ENCODE measurements around the gene MTMR12. TPM values are rescaled to one million over a fixed set of nuclear protein-coding genes. Genes with fewer than 3 reads are reported as not detected.

MTMR12 gene
- total and polyA plus RNA-seq, 2 donors (not counting 1 experiment from before 2014, with no cell fraction given): 18.5 to 18.6 TPM

DNA sequence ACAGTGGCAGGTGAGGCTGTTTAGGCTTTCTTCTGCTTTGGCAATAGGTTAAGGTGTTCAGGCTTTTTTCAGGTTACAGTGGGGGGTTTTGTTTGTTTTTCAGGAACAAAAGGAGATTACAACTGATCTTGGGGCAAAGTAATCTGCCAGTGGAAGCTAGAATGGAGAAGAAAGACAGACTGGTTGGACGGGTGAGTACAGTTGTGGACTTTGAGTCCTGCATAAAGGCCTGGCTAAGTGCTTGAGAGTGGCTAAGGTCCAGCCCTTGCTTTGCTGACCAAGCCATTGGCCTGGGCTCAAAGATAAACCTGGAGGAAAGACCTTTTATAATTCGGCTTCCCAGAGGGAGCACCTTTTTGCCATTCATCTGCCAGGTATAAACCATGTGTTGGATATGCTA is 63.1 kb downstream of the MTMR12 start:
- Histone ChIP-seq H3K4me2 (ENCODE audit: extremely low read depth, insufficient read depth, low read length) (no peak overlapping the region), H3K27ac (ENCODE audit: insufficient read depth, low read length) (no peak overlapping the region), H2AFZ (ENCODE audit: low read length) (no peak overlapping the region), H3K4me3 (replicated peaks in 1 of 4; ENCODE audit: control extremely low read depth in 1 of 4, insufficient read depth in 1 of 4, low read depth in 3 of 4, low read length in 4 of 4) (no peak overlapping the region), H3K9me3 (ENCODE audit: control insufficient read depth, insufficient read depth, low read depth, low read length) (no peaks in the 10 kb centered on the region), H3K79me2 (ENCODE audit: control insufficient read depth, insufficient read depth, low read length) (no peaks in the 10 kb centered on the region), H4K20me1 (ENCODE audit: control insufficient read depth, extremely low read depth, insufficient read depth, low read length) (no peaks in the 10 kb centered on the region), H3K27me3 (ENCODE audit: control insufficient read depth, insufficient read depth, low read length) (no peaks in the 10 kb centered on the region), H3K9ac (ENCODE audit: insufficient read depth, low read length) (no peak overlapping the region), H3K4me1 (ENCODE audit: control insufficient read depth, extremely low read depth, insufficient read depth, low read length) (no peaks in the 10 kb centered on the region), H3K36me3 (ENCODE audit: control insufficient read depth, insufficient read depth, low read length) (peaks cover 1% of the 10 kb centered on the region)
- DNase-seq (ENCODE audit: low read depth in 2 of 2): no peak
- TF ChIP-seq, protein P1, sequence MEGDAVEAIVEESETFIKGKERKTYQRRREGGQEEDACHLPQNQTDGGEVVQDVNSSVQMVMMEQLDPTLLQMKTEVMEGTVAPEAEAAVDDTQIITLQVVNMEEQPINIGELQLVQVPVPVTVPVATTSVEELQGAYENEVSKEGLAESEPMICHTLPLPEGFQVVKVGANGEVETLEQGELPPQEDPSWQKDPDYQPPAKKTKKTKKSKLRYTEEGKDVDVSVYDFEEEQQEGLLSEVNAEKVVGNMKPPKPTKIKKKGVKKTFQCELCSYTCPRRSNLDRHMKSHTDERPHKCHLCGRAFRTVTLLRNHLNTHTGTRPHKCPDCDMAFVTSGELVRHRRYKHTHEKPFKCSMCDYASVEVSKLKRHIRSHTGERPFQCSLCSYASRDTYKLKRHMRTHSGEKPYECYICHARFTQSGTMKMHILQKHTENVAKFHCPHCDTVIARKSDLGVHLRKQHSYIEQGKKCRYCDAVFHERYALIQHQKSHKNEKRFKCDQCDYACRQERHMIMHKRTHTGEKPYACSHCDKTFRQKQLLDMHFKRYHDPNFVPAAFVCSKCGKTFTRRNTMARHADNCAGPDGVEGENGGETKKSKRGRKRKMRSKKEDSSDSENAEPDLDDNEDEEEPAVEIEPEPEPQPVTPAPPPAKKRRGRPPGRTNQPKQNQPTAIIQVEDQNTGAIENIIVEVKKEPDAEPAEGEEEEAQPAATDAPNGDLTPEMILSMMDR (conservative IDR thresholded peaks at IDR 0.05 in 1 of 2, IDR thresholded peaks at IDR 0.05 in 1 of 2; ENCODE audit: low read depth in 1 of 2, low read length in 2 of 2): no peak
- TF ChIP-seq EZH2 (IDR thresholded peaks at IDR 0.05; ENCODE audit: low read length, missing control alignments): no peak

DNA sequence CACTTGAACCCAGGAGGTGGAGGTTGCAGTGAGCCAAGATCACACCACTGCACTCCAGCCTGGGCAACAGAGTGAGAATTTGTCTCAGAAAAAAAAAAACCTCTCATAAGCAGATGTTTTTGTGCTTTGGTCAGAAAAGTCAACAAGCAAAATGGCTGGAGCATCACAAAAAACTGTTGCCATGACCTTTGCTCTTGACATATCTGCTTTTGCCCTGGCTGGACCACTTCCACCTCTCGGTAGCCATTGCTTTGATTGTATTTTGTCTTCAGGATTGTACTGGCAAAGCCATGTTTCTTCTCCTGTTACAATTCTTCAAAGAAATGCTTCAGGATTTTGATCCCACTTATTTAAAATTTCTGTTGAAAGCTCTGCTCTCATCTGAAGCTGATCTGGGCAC is 67.0 kb downstream of the MTMR12 start:
- H3K9me3 ChIP-seq (ENCODE audit: control insufficient read depth, insufficient read depth, low read depth, low read length): no peaks in the 10 kb centered on the region
- H3K4me3 ChIP-seq (replicated peaks in 1 of 4; ENCODE audit: control extremely low read depth in 1 of 4, insufficient read depth in 1 of 4, low read depth in 3 of 4, low read length in 4 of 4): no peak overlapping the region
- no peaks in the 10 kb centered on the region for H3K4me1 ChIP-seq (ENCODE audit: control insufficient read depth, extremely low read depth, insufficient read depth, low read length)
- no peak for TF ChIP-seq EZH2 (IDR thresholded peaks at IDR 0.05; ENCODE audit: low read length, missing control alignments)
- TF ChIP-seq, protein P1 (conservative IDR thresholded peaks at IDR 0.05 in 1 of 2, IDR thresholded peaks at IDR 0.05 in 1 of 2; ENCODE audit: low read depth in 1 of 2, low read length in 2 of 2): no peak
- H3K27ac ChIP-seq (ENCODE audit: insufficient read depth, low read length): no peak overlapping the region
- no peaks in the 10 kb centered on the region for H4K20me1 ChIP-seq (ENCODE audit: control insufficient read depth, extremely low read depth, insufficient read depth, low read length)
- no peaks in the 10 kb centered on the region for H3K79me2 ChIP-seq (ENCODE audit: control insufficient read depth, insufficient read depth, low read length)
- H3K36me3 ChIP-seq (ENCODE audit: control insufficient read depth, insufficient read depth, low read length): peaks cover 3% of the 10 kb centered on the region
- no peak for DNase-seq (ENCODE audit: low read depth in 2 of 2)
- H3K4me2 ChIP-seq (ENCODE audit: extremely low read depth, insufficient read depth, low read length): no peak overlapping the region
- no peak overlapping the region for H2AFZ ChIP-seq (ENCODE audit: low read length)
- no peak overlapping the region for H3K9ac ChIP-seq (ENCODE audit: insufficient read depth, low read length)
- H3K27me3 ChIP-seq (ENCODE audit: control insufficient read depth, insufficient read depth, low read length): no peaks in the 10 kb centered on the region

DNA sequence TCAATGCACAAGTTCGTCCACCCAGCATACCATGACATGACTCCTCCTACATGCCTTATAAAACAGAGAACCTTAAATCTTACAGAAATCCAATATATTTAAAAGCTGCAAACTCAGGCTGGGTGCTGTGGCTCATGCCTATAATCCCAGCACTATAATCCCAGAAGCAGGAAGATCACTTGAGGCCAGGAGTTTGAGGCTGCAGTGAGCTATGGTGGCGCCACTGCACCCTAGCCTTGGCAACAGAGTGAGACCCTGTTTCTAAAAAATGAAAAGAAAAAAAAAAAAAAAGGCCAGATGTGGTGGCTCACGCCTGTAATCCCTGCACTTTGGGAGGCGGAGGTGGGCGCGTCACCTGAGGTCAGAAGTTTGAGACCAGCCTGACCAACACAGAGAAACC is 68.7 kb downstream of the MTMR12 start:
- Histone ChIP-seq H3K4me3 (replicated peaks in 1 of 4; ENCODE audit: control extremely low read depth in 1 of 4, insufficient read depth in 1 of 4, low read depth in 3 of 4, low read length in 4 of 4) (no peak overlapping the region), H3K4me2 (ENCODE audit: extremely low read depth, insufficient read depth, low read length) (no peak overlapping the region), H2AFZ (ENCODE audit: low read length) (no peak overlapping the region), H3K27me3 (ENCODE audit: control insufficient read depth, insufficient read depth, low read length) (no peaks in the 10 kb centered on the region), H3K27ac (ENCODE audit: insufficient read depth, low read length) (no peak overlapping the region), H3K4me1 (ENCODE audit: control insufficient read depth, extremely low read depth, insufficient read depth, low read length) (no peaks in the 10 kb centered on the region), H3K9me3 (ENCODE audit: control insufficient read depth, insufficient read depth, low read depth, low read length) (no peaks in the 10 kb centered on the region), H4K20me1 (ENCODE audit: control insufficient read depth, extremely low read depth, insufficient read depth, low read length) (no peaks in the 10 kb centered on the region), H3K79me2 (ENCODE audit: control insufficient read depth, insufficient read depth, low read length) (no peaks in the 10 kb centered on the region), H3K9ac (ENCODE audit: insufficient read depth, low read length) (no peak overlapping the region), H3K36me3 (ENCODE audit: control insufficient read depth, insufficient read depth, low read length) (peaks cover 5% of the 10 kb centered on the region)
- TF ChIP-seq, protein P1 (conservative IDR thresholded peaks at IDR 0.05 in 1 of 2, IDR thresholded peaks at IDR 0.05 in 1 of 2; ENCODE audit: low read depth in 1 of 2, low read length in 2 of 2): no peak
- no peak for TF ChIP-seq EZH2 (IDR thresholded peaks at IDR 0.05; ENCODE audit: low read length, missing control alignments)
- DNase-seq (ENCODE audit: low read depth in 2 of 2): no peak

Measured in fibroblast of lung (primary cell).